ENCODE results near the gene ENOX1.

ENOX1 gene

DNA sequence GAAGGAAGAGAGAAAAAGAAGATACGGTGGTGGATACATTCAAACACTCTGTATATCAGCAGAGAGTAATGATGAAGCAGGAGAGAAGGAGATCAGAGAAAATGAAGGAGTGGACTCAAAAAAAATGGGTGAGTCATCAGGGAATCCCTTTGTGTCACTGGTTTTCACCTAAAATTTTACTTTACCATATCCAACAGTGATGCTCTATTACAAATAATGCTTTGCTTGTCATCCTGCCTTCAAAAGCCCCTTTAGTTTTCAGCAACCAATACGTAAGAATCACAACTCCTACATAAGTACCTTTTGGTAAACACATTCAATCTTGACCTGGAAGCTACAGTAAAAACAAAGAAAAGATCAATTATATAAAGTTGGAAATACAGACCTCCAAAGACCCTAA lies 88.8 kb downstream of the ENOX1 start:
- 100% methylated on average over 1 of the region's 2 CpGs for WGBS, 2 experiments (ENCODE audit: insufficient coverage in 2 of 2)
- H3K27ac ChIP-seq (ENCODE audit: low read depth, low read length, severe bottlenecking), result no peak overlapping the region
- peaks cover 3% of the 10 kb centered on the region for H3K4me1 ChIP-seq (ENCODE audit: control insufficient read depth, insufficient read depth, low read length, poor library complexity, severe bottlenecking)
- no peaks in the 10 kb centered on the region for H3K9me3 ChIP-seq (ENCODE audit: control insufficient read depth, low read length)
- no peaks in the 10 kb centered on the region for H3K36me3 ChIP-seq (ENCODE audit: control insufficient read depth, insufficient read depth, low read length)
- H3K4me3 ChIP-seq (ENCODE audit: extremely low read depth, insufficient read depth, low read length, poor library complexity, severe bottlenecking), result no peak overlapping the region

DNA sequence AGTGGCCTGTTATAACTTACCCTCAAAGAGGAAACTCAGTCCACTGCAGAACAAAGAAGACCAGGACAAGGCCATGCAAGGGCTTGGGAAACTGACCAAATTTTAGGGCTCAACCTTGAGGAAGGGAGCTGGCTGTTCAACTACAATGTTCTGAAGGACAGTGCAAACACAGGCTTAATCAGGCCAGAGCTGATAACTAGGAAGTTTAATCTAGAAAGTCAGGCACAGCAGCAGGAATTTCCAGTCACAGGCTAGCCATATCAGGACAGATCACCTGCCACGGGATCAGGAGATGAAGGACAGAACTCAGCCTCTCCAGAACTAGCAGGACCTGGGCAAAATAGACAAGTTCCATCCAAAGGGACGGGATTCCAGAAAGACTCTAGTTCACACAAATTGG lies 89.4 kb downstream of the ENOX1 start:
- Histone ChIP-seq H3K27ac (ENCODE audit: low read depth, low read length, severe bottlenecking) (no peak overlapping the region), H3K9me3 (ENCODE audit: control insufficient read depth, low read length) (no peaks in the 10 kb centered on the region), H3K4me3 (ENCODE audit: extremely low read depth, insufficient read depth, low read length, poor library complexity, severe bottlenecking) (no peak overlapping the region), H3K4me1 (ENCODE audit: control insufficient read depth, insufficient read depth, low read length, poor library complexity, severe bottlenecking) (peaks cover 3% of the 10 kb centered on the region), H3K36me3 (ENCODE audit: control insufficient read depth, insufficient read depth, low read length) (no peaks in the 10 kb centered on the region)
- 94 to 100% methylated on average over 2 of the region's 2 CpGs for WGBS, 2 experiments (ENCODE audit: insufficient coverage in 2 of 2)

DNA sequence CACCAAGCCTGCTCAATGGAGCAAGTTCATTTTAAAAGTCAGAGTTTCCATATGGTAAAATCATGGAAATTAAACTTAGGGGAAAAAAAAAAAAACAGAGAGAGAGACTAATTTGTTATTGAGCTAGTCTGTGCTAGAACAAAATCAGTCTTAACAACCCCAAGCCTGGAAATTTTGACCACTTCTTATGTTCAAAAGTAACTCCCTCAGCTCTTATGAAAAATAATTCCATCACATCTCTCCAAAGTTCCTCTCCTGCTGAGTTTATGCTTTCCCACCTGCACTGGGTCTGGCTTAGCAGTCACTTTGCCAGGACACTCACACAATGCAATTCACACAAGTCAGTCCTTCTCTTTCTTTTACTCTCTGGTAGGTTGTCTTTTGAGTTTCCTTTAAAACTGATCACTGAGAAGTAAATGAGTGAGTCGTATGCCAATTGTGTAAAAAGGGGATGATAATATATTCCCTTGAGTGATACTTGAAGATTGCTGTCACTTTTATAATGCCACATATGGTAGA lies 92.6 kb downstream of the ENOX1 start:
- Histone ChIP-seq H3K4me1 (ENCODE audit: control insufficient read depth, insufficient read depth, low read length, poor library complexity, severe bottlenecking) (peaks cover 3% of the 10 kb centered on the region), H3K4me3 (ENCODE audit: extremely low read depth, insufficient read depth, low read length, poor library complexity, severe bottlenecking) (no peak overlapping the region), H3K36me3 (ENCODE audit: control insufficient read depth, insufficient read depth, low read length) (no peaks in the 10 kb centered on the region), H3K27ac (ENCODE audit: low read depth, low read length, severe bottlenecking) (no peak overlapping the region), H3K9me3 (ENCODE audit: control insufficient read depth, low read length) (no peaks in the 10 kb centered on the region)
- 67% methylated on average over 1 of the region's 1 CpG; no CpG with 5 or more reads in 1 of the 2 experiments for WGBS, 2 experiments (ENCODE audit: insufficient coverage in 2 of 2)

DNA sequence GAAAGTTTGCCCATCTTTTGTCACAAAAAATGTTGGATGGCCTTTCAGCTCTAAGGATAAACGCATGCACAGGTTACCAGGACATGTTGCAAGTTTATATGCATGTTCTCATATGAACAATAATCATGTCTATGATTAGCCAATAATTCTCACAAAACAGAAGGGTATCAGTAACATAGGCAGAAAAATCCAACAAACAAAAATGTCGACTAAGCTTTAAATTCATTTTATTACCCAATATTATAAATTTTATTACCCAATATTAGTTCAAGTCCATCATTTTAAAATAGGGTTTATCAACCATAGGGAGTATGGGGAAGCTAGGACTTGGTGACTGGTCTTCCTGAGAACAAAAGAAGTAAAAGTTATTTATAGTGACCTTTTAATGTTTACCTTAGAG lies 93.1 kb downstream of the ENOX1 start:
- WGBS, 2 experiments (ENCODE audit: insufficient coverage in 2 of 2), result no CpG with 5 or more reads among the region's 2 CpGs
- Histone ChIP-seq H3K4me1 (ENCODE audit: control insufficient read depth, insufficient read depth, low read length, poor library complexity, severe bottlenecking) (peaks cover under 1% of the 10 kb centered on the region), H3K36me3 (ENCODE audit: control insufficient read depth, insufficient read depth, low read length) (no peaks in the 10 kb centered on the region), H3K4me3 (ENCODE audit: extremely low read depth, insufficient read depth, low read length, poor library complexity, severe bottlenecking) (no peak overlapping the region), H3K27ac (ENCODE audit: low read depth, low read length, severe bottlenecking) (no peak overlapping the region), H3K9me3 (ENCODE audit: control insufficient read depth, low read length) (no peaks in the 10 kb centered on the region)

DNA sequence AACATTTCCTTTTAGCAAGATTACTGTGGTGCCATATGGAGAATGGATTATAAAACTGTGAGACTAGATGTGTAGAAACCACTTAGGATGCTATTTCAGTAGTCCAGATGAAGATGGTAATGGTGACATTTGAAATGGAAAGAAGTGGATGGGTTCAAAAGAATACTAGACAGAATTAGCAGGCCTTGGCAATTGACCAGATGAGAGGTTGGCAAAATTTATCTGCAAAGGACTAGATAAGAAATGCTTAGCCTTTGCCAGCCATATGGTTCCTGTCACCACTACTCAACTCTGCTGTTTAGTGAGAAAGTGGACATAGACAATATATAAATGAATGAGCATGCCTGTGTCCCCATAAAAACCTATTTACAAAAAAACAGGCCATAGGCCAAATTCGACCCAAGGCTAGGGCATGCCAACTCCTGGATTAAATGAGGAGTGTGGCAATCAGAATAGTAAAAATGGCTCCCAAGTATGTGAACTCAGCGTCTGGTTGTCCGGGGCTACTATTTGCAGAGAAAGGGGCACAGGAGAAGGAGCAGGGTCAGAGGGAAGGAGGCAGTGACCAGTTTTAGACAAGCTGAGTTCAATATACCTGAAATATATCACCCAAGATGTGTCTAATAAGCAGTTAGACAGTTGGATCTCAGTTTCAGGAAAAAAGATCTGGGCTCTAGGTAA lies 98.4 kb downstream of the ENOX1 start:
- no peak overlapping the region for H3K27ac ChIP-seq (ENCODE audit: low read depth, low read length, severe bottlenecking)
- H3K4me1 ChIP-seq (ENCODE audit: control insufficient read depth, insufficient read depth, low read length, poor library complexity, severe bottlenecking), result peaks cover 14% of the 10 kb centered on the region
- H3K4me3 ChIP-seq (ENCODE audit: extremely low read depth, insufficient read depth, low read length, poor library complexity, severe bottlenecking), result no peak overlapping the region
- H3K36me3 ChIP-seq (ENCODE audit: control insufficient read depth, insufficient read depth, low read length), result no peaks in the 10 kb centered on the region
- H3K9me3 ChIP-seq (ENCODE audit: control insufficient read depth, low read length), result no peaks in the 10 kb centered on the region
- WGBS, 2 experiments (ENCODE audit: insufficient coverage in 2 of 2), result 97 to 100% methylated on average over 2 to 3 of the region's 3 CpGs

DNA sequence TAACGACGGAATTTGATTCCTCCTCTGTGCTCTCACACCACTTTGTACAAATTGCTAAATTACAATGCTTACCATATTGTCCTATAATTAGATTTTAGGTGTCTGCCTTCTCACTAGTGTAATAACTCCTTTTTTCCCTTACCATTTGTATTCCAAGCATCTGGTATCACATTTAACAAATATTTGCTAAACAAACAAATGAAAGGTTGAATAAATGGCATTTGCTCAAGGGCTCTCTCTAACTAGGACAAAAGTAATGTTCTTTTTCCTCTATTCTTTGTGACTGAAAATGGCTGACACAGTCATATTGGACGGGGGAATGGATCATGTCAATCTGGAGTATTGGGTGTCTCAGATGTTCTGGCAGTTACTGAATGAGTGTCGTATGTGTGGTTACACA lies 99.7 kb downstream of the ENOX1 start:
- no peak overlapping the region for H3K4me3 ChIP-seq (ENCODE audit: extremely low read depth, insufficient read depth, low read length, poor library complexity, severe bottlenecking)
- H3K9me3 ChIP-seq (ENCODE audit: control insufficient read depth, low read length), result no peaks in the 10 kb centered on the region
- 100% methylated on average over 2 of the region's 4 CpGs; no CpG with 5 or more reads in 1 of the 2 experiments for WGBS, 2 experiments (ENCODE audit: insufficient coverage in 2 of 2)
- H3K27ac ChIP-seq (ENCODE audit: low read depth, low read length, severe bottlenecking), result peak overlapping the region; percentile 44
- peaks cover 14% of the 10 kb centered on the region for H3K4me1 ChIP-seq (ENCODE audit: control insufficient read depth, insufficient read depth, low read length, poor library complexity, severe bottlenecking)
- H3K36me3 ChIP-seq (ENCODE audit: control insufficient read depth, insufficient read depth, low read length), result no peaks in the 10 kb centered on the region

DNA sequence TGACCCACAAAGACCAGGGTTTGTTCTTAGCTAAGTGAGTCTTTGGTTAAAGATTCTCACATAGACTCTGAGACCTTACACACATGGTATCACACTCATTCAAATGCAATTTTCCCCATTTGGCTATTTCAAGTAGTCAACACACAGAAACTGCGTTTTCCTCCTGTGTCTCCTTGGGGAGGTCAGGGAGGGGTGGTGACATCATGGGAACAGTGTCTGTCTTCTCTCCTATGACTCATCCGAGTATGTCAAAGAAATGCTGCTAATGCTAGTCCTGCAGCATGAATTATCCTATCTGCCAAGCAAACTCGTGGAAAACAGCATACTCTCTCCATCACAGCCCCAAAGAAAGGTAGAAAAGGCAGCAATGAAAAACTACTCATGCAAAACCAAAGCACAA lies 100.2 kb downstream of the ENOX1 start:
- H3K4me3 ChIP-seq (ENCODE audit: extremely low read depth, insufficient read depth, low read length, poor library complexity, severe bottlenecking), result no peak overlapping the region
- H3K9me3 ChIP-seq (ENCODE audit: control insufficient read depth, low read length), result no peaks in the 10 kb centered on the region
- 22 to 40% methylated on average over 1 of the region's 3 CpGs for WGBS, 2 experiments (ENCODE audit: insufficient coverage in 2 of 2)
- peak overlapping the region; percentile 71 for H3K27ac ChIP-seq (ENCODE audit: low read depth, low read length, severe bottlenecking)
- H3K4me1 ChIP-seq (ENCODE audit: control insufficient read depth, insufficient read depth, low read length, poor library complexity, severe bottlenecking), result peaks cover 14% of the 10 kb centered on the region
- H3K36me3 ChIP-seq (ENCODE audit: control insufficient read depth, insufficient read depth, low read length), result no peaks in the 10 kb centered on the region

DNA sequence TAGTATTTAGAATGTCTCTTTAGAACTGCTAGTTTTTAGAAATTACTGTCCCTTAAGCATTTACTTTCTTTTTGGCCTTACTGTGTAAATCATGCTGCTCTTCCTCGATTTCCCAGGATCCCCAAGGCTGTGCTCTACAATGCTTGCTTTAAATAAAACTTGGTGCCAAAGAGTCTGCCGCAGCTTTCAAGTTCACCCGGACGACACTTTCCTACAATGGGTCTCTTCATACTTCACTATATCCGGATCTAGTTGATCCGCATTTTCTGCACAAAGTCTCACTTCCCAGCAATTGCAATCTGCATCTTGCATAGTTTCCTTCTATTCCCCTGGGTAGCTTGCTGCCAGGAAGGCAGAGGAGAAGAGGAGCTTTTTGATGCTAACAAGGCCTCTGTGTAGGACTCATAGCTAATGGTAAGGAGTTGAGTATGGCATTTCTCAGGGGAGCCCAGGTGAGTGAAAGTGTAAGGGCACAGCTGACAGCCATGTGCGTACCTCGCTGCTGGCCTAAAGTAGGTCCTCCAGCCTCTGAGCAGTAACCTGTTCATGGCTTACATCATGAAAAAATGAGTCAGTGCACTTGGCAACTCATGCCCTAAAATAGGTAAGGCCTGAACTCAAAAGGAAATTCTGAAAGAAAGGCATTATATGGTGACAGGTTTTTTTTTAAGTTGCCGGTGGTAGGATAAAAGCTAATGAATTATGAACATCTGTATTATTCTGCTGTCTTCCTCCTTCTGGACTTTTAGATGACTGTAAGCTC lies 101.6 kb downstream of the ENOX1 start:
- Histone ChIP-seq H3K27ac (ENCODE audit: low read depth, low read length, severe bottlenecking) (no peak overlapping the region), H3K36me3 (ENCODE audit: control insufficient read depth, insufficient read depth, low read length) (no peaks in the 10 kb centered on the region), H3K9me3 (ENCODE audit: control insufficient read depth, low read length) (no peaks in the 10 kb centered on the region), H3K4me3 (ENCODE audit: extremely low read depth, insufficient read depth, low read length, poor library complexity, severe bottlenecking) (no peak overlapping the region), H3K4me1 (ENCODE audit: control insufficient read depth, insufficient read depth, low read length, poor library complexity, severe bottlenecking) (peaks cover 14% of the 10 kb centered on the region)
- WGBS, 2 experiments (ENCODE audit: insufficient coverage in 2 of 2), result 89 to 94% methylated on average over 6 to 8 of the region's 9 CpGs

DNA sequence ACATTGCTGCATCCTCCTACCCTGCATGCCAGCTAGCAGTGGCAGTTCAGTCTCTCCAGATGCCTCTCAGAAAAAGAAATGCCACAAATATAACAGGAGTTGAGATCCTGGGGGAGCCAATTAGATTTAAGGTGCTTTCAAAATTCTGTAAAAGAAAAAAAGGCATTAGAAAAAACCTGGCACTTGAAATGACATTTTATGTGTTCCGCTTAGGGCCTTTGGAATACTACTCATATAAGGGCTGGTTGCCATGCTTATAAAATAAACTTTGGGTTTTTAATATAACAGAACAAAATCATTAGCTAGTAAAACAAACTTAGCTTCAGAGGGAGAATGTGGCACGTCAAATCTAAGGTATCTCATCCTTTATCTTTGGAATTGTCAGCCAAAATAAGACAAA lies 104.1 kb downstream of the ENOX1 start:
- Histone ChIP-seq H3K27ac (ENCODE audit: low read depth, low read length, severe bottlenecking) (no peak overlapping the region), H3K36me3 (ENCODE audit: control insufficient read depth, insufficient read depth, low read length) (no peaks in the 10 kb centered on the region), H3K4me1 (ENCODE audit: control insufficient read depth, insufficient read depth, low read length, poor library complexity, severe bottlenecking) (peaks cover 13% of the 10 kb centered on the region), H3K9me3 (ENCODE audit: control insufficient read depth, low read length) (no peaks in the 10 kb centered on the region), H3K4me3 (ENCODE audit: extremely low read depth, insufficient read depth, low read length, poor library complexity, severe bottlenecking) (no peak overlapping the region)
- WGBS, 2 experiments (ENCODE audit: insufficient coverage in 2 of 2), result no CpG with 5 or more reads among the region's 2 CpGs

DNA sequence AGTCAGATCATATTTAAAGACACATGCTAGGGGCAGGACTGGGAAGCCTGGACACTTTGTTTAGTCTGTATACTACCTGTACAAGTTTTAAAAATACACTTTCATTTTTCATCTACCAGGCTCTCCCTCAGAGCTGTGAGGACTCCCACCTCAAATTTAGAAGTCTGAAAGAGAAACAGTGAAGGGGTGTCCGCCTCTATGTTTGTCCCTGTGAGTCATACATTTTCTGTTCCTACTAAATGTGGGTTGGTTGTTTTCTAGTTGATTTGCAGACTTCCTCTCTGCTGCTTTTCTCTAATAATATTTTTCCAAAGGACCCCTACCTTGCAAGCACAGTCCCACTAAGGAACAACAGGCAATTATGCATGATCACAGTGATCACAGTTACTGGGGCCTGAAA lies 110.5 kb downstream of the ENOX1 start:
- no peaks in the 10 kb centered on the region for H3K9me3 ChIP-seq (ENCODE audit: control insufficient read depth, low read length)
- no peaks in the 10 kb centered on the region for H3K36me3 ChIP-seq (ENCODE audit: control insufficient read depth, insufficient read depth, low read length)
- WGBS, 2 experiments (ENCODE audit: insufficient coverage in 2 of 2), result no CpG with 5 or more reads among the region's 1 CpG
- H3K4me1 ChIP-seq (ENCODE audit: control insufficient read depth, insufficient read depth, low read length, poor library complexity, severe bottlenecking), result no peaks in the 10 kb centered on the region
- H3K4me3 ChIP-seq (ENCODE audit: extremely low read depth, insufficient read depth, low read length, poor library complexity, severe bottlenecking), result no peak overlapping the region
- H3K27ac ChIP-seq (ENCODE audit: low read depth, low read length, severe bottlenecking), result no peak overlapping the region

DNA sequence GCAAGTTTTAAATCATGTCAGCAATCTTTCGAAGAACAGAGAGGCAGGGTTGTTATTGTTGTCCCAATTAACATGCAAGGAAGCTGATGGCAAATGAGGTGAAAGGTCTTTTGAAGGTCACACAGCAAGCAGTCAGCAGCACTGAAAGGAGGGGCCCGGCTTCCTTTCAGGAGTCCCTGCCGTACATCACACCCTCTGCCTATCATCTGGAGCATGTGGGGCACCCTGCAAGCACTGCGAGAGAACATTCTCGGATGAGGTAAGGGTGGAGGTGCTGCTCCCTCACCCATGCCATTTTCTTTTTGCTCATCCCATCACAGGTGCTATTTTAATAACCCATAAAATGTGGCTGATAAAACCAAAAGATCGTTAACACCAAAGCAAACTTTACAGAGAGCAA lies 111.2 kb downstream of the ENOX1 start:
- WGBS, 2 experiments (ENCODE audit: insufficient coverage in 2 of 2), result 80 to 87% methylated on average over 2 to 3 of the region's 6 CpGs

More for the DNA sequence above, 111.2 kb downstream of the ENOX1 start:
- no peak overlapping the region for H3K4me3 ChIP-seq (ENCODE audit: extremely low read depth, insufficient read depth, low read length, poor library complexity, severe bottlenecking)
- no peak overlapping the region for H3K27ac ChIP-seq (ENCODE audit: low read depth, low read length, severe bottlenecking)
- no peaks in the 10 kb centered on the region for H3K4me1 ChIP-seq (ENCODE audit: control insufficient read depth, insufficient read depth, low read length, poor library complexity, severe bottlenecking)
- no peaks in the 10 kb centered on the region for H3K9me3 ChIP-seq (ENCODE audit: control insufficient read depth, low read length)
- no peaks in the 10 kb centered on the region for H3K36me3 ChIP-seq (ENCODE audit: control insufficient read depth, insufficient read depth, low read length)

Measured in mesodermal cell (in vitro differentiated cells).